ENCODE measurements around the gene PI16.
"Not testable (repeated sequence)": the region's sequence is repeated elsewhere in the genome, so short reads cannot be mapped to it uniquely, and the experiment has no call there.

PI16 gene

DNA sequence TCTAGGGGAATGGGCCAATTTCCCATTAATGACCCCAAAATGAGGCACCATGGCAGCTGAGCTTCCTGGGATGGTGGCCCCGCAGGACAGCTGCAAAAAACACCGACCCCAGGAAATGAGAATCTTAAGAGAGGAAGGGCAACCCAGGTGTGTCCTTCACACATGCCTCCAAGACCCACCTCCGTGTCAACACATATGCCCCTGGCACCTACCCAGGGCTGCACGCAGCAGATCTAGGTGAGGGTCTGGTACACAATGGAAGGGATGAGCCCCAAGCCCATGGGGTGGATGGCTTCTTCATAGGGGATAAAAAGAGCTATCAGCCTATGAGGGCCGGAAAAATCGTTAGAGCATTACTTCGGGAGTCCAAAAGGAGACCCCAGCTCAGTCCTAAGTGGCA is 22.0 kb downstream of the PI16 start:
- no peak for DNase-seq

GRCh38 chr6:36976931-36977330 is 22.4 kb downstream of the PI16 start:
- DNase-seq, result no peak

DNA sequence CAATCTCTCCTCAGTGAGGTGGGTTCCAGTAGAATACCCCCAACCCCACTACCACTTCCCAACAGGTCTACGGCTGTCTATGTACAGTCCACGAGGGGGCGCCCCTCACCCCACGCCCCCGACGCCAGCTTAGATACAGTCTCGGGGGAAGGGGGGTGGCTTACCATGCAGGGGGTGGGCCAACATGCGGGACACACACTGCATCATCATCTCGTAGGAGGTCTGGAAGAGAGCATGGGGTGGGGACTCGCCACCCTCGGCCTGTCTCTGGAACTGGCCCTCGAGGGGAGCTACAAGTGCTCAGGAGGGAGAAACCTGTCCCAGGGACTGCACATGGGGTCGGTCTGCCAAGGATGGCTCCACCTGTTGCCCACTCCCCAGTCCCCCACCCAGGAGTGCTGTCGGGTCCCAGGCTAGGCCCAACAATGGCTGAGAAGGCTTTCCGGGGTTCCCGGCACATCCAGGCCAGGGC is 23.0 kb downstream of the PI16 start:
- DNase-seq, result no peak

DNA sequence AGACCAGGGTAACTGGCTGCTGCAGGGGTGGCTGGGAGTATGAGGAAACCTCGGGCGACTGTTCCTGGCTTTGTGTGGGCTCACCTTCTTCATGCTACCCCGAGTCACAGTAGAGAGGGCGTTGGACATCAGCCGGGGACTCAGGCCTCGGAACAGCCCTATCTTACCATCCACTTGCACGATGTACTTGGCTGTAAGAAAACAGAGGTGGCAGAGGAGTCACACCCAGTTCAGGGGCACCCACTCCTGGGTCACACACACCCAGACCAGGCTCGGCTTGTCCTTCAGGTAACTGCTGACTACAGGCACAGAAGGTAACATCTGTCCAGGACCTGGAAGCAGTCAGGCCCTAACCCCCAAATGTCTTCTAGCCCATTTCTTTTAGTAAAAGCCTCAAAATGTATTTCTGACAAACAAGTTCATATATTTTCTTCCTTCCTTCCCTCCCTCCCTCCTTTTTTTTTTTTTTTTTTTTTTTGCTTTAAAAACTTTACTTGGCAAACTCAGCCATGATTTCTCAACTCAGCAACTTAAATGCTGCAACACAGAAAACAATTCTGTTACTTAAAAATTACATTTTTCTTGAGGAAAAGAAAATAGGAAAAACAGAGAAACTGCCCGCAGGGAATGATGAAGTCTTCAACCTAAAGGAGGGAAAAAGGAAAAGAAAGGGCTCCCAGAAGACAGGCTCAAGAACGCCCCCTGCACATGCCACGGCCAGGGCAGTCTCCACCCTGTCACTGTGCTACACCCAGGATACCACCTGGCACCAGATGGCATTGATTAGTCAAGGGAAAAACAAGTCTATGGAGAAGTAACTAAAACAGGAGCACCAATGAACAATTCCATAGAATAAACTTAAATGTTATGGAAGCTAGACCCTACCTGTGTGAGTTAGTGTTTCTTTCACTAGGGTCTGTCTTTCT is 24.1 kb downstream of the PI16 start:
- DNase-seq, result no peak

DNA sequence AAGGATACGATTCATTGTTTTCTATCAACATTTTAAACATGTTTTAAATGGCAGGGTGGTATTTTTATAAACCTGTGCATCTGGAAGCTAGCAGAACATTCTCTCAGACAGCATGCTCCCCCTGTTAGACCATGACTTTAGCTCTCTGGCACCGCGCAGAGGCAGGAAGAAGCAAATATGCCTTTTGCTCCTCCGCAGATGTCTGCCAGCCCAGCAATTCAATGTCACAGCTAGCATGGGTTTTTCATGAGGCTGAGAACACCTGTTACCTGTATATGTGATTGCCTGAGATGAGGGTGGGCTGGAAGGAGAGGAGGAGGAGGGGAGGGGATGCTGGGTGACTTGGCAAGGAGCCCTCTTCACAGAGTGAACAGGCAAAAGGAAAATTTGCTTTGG is 24.8 kb downstream of the PI16 start:
- DNase-seq, result no peak

GRCh38 chr6:36980129-36980528 is 25.6 kb downstream of the PI16 start:
- DNase-seq, result no peak

DNA sequence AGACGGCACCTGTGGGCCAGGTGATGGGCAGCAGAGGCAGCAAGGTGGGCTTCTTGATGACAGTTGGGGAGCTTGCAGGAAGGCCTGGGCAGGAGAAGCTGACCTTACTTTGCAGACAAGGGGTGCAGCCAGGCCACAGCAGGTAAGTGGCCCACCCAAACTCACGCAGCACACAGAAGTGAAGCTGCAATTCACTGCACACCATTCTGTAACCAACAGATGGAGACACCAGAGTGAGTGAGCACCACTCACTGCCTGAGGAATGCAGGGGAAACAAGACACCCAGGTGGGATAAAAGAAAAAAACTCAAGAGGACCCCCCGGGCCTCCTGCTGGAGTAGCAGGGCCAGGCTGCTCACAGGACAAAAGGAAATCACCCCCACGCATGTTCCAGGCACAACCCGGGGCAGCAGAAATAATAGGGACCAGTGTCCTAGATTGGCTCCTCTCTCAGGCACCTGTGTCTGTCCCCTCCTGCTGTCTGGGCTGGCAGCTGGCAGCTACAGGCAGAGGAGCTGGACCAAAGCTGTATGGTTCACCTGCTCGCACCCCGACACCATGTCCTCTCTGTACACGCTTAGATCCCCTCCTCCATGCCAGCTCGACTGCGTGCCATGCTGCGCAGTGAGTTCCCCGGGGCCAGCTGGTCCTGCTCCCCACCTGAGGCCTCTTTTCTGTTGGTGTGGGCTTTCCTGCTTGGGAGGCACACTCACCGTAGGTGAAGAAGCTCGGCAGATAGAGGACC is 26.5 kb downstream of the PI16 start:
- DNase-seq, result no peak

DNA sequence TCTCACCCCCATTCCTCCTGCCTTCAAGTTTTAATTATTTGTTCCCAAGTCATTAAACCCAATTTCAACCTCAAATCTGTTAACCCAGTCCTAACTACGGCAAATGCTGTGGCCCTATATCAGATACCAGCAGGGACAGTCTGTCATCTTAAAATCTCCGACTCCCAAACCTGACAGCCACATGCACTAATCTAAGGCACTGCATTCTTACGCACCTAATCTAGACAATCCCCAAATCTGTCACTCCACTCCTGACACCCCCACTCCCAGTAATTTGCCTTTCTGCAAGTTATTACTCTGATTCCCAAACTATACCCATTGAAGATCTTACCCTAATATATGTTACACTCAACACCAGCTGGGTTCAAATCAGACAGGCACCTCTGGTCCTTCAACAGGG is 29.0 kb downstream of the PI16 start:
- DNase-seq, result no peak

DNA sequence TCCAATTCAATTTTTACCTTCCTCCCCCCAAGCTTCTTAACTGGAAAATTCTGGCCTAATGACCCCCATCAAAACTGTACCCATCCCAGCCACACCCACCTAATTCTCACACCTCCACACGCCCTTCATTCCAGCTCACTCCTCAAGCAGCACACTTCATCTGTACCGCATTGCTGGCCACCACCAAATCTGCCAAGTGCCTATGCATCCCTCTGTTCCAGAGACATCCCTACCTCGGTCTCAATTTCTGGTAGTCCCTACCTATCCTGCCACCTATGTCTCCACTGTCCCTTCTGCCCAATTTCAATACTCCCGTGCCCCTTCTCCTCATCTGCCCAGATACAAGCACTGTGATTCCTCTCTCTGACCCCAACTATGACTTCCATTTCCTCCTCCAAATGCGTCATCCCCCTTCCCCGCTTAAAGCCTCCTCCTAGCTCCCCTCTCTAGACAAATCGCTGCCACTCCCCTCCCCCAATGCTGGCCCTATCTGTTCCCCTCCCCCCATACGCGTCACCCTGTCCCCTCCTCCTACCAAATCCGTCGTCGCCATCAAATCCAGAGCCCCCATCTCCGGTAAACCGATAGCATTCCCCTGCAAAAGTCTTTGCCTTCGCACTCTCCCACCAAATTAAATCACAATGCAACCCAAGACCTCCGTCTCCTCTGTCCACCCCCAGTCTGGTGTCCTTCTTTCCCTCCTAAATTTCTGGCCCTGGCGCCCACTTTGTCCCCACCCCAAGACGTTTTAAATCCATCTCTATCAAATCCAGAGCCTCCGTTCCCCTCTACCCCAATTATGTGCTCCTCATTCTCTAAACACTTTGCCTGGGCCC is 30.3 kb downstream of the PI16 start:
- no peak for DNase-seq

- DNase-seq, result no peak
Observed at GRCh38 chr6:36985417-36985807, 30.9 kb downstream of the PI16 start.

- DNase-seq, result peak; percentile 85
Observed at GRCh38 chr6:36985808-36986703, 31.5 kb downstream of the PI16 start, which contains the start of gene MTCH1. Gene MTCH1 (minus strand): TSS chr6:36986196. CDS start chr6:36986173, 23 bp downstream.

DNA sequence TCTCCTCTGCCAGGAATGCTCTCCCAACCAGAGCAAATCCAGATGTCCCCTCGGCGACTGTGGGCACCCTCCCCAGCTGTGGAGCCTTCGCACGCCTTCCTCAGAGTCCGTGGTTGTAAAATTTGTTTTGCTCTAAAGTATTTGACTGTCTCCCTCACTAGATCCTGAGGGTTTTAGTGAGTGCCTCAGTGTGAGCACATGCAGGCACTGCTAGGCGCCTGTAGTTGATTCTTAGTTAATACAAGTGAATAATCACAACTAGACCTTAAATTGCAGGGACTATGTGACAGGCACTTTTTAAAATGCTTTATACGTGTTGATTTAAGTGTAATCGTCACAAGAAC is 32.1 kb downstream of the PI16 start:
- DNase-seq, result no peak

- no peak for DNase-seq
Observed at GRCh38 chr6:36989264-36989663, 34.7 kb downstream of the PI16 start.

GRCh38 chr6:36990401-36990800 is 35.9 kb downstream of the PI16 start:
- DNase-seq, result not testable (repeated sequence)

GRCh38 chr6:36997811-36998722 is 43.5 kb downstream of the PI16 start:
- no peak for DNase-seq

- DNase-seq, result no peak
Observed at GRCh38 chr6:36998723-36999038, 44.1 kb downstream of the PI16 start.

DNA sequence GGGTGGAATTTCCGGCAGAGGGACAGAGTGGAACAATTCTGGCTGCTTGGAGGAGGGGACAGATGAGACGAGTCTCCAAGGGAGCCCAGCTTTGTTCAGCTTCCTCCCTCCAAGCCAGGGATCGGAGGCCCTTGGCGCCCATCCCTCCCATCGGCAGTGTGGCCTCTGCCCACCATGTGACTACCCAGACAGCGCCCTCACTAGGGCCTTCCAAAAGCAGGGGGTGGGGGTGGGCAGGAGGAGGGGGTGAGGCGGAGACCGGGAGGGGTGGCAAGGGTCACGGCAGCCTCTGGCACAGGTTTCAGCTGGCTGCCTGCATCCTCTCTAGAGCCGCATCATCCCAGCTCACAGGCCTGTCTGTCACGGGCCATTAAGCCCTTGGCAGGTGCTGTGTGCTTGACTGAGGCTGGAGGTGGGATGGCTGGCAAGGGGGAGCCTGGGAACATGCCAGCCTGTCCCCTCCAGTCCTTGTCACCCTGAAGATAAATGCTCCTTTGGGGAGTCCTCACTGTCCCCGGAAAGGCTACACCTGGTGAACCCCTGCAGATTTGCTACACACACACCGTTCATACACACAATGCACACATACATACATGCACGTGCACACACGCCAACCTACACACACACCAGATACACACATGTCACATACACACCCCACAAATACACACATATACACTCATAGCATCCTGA is 44.7 kb downstream of the PI16 start:
- DNase-seq, result no peak

- no peak for DNase-seq
Observed at GRCh38 chr6:36999751-37000125, 45.2 kb downstream of the PI16 start.

- no peak for DNase-seq
Observed at GRCh38 chr6:37004044-37004980, 49.8 kb downstream of the PI16 start.
